GM13977 (cell line): Measurements from ENCODE around the gene ETS1.

Experiments used
- DNase-seq: peaks from one replicate; pipeline ENCODE4 v3.0.0; 2012; ENCODE audit warnings: low spot score
- in situ Hi-C: fragments of 300-500 bp; cut with MboI; formaldehyde crosslinking; loops from one replicate; pipeline ENCODE4 v1.12.0; 2022; ENCODE audit warnings: low sequenced_read_pairs, low pct_unique_long_range_greater_than_20kb, mixed read lengths, inconsistent platforms; ENCODE audit not compliant: unreplicated experiment
- TF ChIP-seq, protein P1 (sequence below): IDR thresholded peaks from 2 replicates; pipeline ENCODE4 v1.5.1; 2012; ENCODE audit warnings: mild to moderate bottlenecking, control low read depth; ENCODE audit not compliant: insufficient read depth; ENCODE audit errors: extremely low read depth, missing control alignments

The ETS1 gene

DNA sequence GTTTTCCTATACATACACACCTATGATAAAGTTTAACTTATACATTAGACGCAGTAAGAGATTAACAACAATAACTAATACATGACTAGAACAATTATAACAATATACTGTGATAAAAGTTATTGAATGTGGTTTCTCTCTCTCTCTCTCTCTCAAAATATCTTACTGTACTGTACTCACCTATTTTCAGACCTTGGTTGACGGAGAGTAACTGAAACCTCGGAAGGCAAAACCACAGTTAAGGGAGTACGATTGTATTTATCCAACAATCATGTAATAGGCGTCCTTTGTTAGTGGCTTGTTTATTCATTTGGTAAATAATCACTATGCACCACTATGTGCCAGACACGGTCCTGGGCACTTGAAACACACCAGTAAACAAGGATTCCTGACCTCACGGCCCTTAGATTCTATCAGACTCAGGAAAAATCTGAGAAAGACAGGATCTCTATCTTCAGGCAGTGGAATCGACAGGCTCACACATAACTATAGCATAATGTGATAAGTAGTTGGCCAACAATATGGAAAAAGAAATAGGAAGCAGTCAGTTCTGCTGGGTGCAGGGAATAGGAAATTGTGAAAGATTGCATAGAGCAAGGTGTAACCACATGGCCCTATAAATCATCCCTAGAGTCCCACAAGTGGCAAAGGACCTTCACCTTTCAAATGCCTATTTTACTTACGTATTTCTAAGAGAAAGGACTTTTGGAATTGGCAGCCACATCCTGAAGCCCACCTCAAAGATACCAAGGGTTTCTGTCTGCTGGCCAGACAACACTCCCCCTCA lies 12.0 kb downstream of the ETS1 start:
- no peak for DNase-seq
- TF ChIP-seq, protein P1, sequence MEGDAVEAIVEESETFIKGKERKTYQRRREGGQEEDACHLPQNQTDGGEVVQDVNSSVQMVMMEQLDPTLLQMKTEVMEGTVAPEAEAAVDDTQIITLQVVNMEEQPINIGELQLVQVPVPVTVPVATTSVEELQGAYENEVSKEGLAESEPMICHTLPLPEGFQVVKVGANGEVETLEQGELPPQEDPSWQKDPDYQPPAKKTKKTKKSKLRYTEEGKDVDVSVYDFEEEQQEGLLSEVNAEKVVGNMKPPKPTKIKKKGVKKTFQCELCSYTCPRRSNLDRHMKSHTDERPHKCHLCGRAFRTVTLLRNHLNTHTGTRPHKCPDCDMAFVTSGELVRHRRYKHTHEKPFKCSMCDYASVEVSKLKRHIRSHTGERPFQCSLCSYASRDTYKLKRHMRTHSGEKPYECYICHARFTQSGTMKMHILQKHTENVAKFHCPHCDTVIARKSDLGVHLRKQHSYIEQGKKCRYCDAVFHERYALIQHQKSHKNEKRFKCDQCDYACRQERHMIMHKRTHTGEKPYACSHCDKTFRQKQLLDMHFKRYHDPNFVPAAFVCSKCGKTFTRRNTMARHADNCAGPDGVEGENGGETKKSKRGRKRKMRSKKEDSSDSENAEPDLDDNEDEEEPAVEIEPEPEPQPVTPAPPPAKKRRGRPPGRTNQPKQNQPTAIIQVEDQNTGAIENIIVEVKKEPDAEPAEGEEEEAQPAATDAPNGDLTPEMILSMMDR = no peak
- in situ Hi-C loops = no loop called here

DNA sequence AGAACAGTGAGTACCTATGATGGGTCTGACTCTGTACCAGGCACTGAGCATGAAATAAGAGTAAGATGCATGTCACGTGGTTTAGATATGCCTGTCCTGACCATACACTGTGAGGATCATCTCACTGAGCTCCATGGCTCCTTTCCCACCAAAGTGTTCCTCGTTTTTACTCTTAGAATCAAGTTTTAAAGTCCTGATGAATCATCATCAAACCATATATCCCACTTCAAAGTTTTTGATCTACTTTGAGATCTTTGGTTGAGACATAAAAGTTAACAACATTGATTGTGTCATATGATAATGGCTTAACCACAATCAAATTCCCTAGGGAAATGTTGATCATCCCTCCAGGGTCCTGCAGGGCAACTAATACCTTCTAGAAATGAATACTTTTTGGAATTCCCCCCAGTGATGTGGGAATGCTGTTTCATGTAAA lies 12.8 kb downstream of the ETS1 start:
- in situ Hi-C loops = no loop called here
- TF ChIP-seq, protein P1 = no peak
- no peak for DNase-seq

DNA sequence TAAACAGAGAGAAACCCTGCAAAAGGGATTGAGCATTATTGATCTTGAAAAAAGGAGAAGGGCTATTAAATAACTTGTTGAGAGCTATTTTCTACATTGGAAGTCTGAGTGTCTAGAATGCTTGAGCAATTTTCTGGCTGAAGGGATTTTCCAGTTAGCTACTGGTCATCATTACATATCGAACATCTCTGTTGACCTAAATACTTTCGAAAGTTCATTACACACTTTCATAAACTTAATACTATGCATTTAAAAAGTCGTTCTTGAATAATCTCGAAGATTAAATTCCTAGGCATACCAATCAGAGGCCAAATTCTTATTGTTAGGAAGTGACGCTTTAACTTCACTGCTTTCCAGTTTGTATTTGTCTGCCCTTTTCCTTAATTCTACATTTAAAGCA lies 13.7 kb downstream of the ETS1 start:
- in situ Hi-C loops = no loop called here
- DNase-seq = no peak

DNA sequence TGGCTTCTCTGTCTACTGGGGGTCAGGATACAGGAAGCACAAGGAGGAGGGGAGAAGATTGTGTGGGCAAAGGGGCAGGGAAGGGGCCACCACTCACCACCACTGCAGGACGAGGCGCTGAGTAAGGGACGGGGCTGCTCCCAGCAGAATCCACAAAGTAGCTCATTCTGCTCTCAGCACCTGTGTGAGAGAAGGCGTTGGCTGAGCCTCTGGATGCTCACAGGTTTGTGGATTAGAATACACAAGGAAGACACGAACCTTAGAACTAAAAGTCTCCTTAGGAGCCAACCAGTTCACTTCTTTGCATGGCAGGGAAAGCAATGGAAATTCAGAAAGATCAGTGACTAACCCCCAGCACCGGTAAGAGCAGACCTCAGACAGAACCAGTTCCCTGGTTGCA lies 14.4 kb downstream of the ETS1 start:
- DNase-seq = no peak
- in situ Hi-C loops = no loop called here
- TF ChIP-seq, protein P1 = no peak

More for the DNA sequence above, 13.7 kb downstream of the ETS1 start:
- TF ChIP-seq, protein P1 = no peak

DNA sequence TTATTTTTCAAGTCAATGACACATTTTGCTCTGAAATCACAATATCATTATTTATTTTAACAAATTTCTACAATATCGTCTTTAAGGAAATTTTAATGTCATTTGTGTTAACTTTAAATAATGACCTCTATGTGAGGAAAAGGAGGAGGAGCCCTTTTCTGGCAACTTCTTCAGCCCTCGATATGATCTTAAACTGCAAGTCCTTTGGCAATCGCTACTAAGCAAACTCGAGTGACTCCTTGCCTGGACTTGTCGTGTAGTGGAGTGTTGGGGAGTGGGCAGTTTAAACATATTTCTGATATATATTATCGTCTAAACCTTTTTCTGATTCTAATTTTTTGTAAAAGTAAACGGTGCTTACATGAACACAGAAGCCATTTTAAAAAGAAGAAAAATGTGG lies 16.7 kb downstream of the ETS1 start:
- in situ Hi-C loops = no loop called here
- TF ChIP-seq, protein P1 = no peak
- DNase-seq = no peak

DNA sequence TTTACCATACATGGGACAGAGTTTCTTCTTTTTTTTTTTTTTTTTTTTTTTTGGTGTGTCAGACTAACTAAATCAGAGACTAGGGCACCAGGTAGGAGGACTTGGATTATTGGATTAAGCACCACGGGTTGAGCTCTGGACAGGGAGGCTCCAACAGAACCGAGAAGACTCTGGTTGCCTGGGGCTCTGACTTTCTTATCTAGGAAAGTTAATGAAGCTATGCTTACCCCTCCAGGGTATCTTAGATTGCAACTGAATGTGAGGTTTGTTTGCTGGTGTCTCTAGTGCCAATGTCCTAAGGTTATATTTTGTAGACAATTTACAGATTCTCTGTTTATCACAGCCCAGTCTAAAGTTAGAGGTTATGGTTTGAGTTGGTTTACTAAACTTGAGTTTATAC lies 18.1 kb downstream of the ETS1 start:
- TF ChIP-seq, protein P1 = no peak
- in situ Hi-C loops = no loop called here
- DNase-seq = no peak
